Uterus (tissue), 4 donors: ENCODE data around the gene UGT1A6. TPM values are rescaled to one million over a fixed set of nuclear protein-coding genes. Genes with fewer than 3 reads are reported as not detected.

ENCODE experiments used
- DNase-seq, 2 donors: peaks; one replicate each; pipeline ENCODE4 v3.0.0-alpha.2; 2019 to 2020
- H3K27ac ChIP-seq, 2 donors: fragments of 200-600 bp; sonication (generic); 1 replicate in 1 of 2; 2 replicates in 1 of 2; pipeline ENCODE4 v1.5.1; 2016 to 2018
- H3K27me3 ChIP-seq, 2 donors: fragments of 200-600 bp; sonication (generic); one replicate each; pipeline ENCODE4 v1.5.1; 2018 to 2019; ENCODE audit warnings: control low read depth in 1 of 2
- H3K36me3 ChIP-seq, 2 donors: fragments of 200-600 bp; sonication (generic); one replicate each; pipeline ENCODE4 v1.5.1; 2019; ENCODE audit warnings: control low read depth in 1 of 2
- H3K4me1 ChIP-seq, 2 donors: fragments of 200-600 bp; sonication (generic); one replicate each; pipeline ENCODE4 v1.5.1; 2018 to 2019; ENCODE audit warnings: control low read depth in 1 of 2
- H3K4me3 ChIP-seq, 2 donors: fragments of 200-600 bp; sonication (generic); 1 replicate in 1 of 2; 2 replicates in 1 of 2; pipeline ENCODE4 v1.5.1; 2018 to 2019; ENCODE audit warnings: mild to moderate bottlenecking in 1 of 2
- H3K9me3 ChIP-seq, 2 donors: fragments of 200-600 bp; sonication (generic); one replicate each; pipeline ENCODE4 v1.5.1; 2019; ENCODE audit warnings: control low read depth in 1 of 2
- CTCF ChIP-seq, 4 experiments: fragments of 200-600 bp in 2 of 4; fragments of 450-650 bp in 2 of 4; sonication (generic) in 2 of 4; IDR thresholded peaks; one replicate each; pipeline ENCODE4 v1.5.1; 2016 to 2019; ENCODE audit warnings: antibody characterized with exemption in 4 of 4, mild to moderate bottlenecking in 2 of 4, moderate library complexity in 1 of 4
- POLR2A ChIP-seq, 2 donors: fragments of 450-650 bp; IDR thresholded peaks; one replicate each; pipeline ENCODE4 v1.6.1; 2016; ENCODE audit warnings: antibody characterized with exemption in 2 of 2, mild to moderate bottlenecking in 1 of 2, moderate library complexity in 1 of 2
- intact Hi-C: fragments of 100-400 bp; cut with DNase I; formaldehyde crosslinking; loops from one replicate; pipeline ENCODE4 v1.15.1; 2023; ENCODE audit warnings: low total_unique reads
- total RNA-seq, 4 donors: library from RNA; depleted of rRNA in 3 of 4; stranded (reverse); fragments of >200 nt in 3 of 4; gene quantifications; one replicate each; pipeline versions ENCODE4 v1.1.0 to v1.2.4, GENCODE V29; 2014 to 2023
- donor health status: DM: yes; HTN: yes; CAD: no.

UGT1A6 gene
- total RNA-seq, 4 donors from 2014 or later = not detected

- Histone ChIP-seq H3K9me3 (no peaks in the 10 kb centered on the region), H3K27me3 (no peaks in the 10 kb centered on the region), H3K4me1 (no peaks in the 10 kb centered on the region), H3K27ac (no peak overlapping the region), H3K4me3 (no peak overlapping the region), H3K36me3 (no peaks in the 10 kb centered on the region)
- intact Hi-C loops = no loop called here
- TF ChIP-seq CTCF (IDR thresholded peaks at IDR 0.05) = no peak
- TF ChIP-seq POLR2A (IDR thresholded peaks at IDR 0.05) = no peak
- DNase-seq = no peak
Measured at GRCh38 chr2:233817361-233817911, 124.7 kb downstream of the UGT1A6 start.

GRCh38 chr2:233817995-233818638 is 125.4 kb downstream of the UGT1A6 start:
- H3K27me3 ChIP-seq = no peaks in the 10 kb centered on the region
- H3K4me1 ChIP-seq = no peaks in the 10 kb centered on the region
- TF ChIP-seq POLR2A (IDR thresholded peaks at IDR 0.05) (no peak), CTCF (IDR thresholded peaks at IDR 0.05) (no peak)
- H3K9me3 ChIP-seq = no peaks in the 10 kb centered on the region
- DNase-seq = no peak
- no peaks in the 10 kb centered on the region for H3K36me3 ChIP-seq
- intact Hi-C loops = no loop called here
- H3K27ac ChIP-seq = no peak overlapping the region
- no peak overlapping the region for H3K4me3 ChIP-seq

- H3K27me3 ChIP-seq = no peaks in the 10 kb centered on the region
- no peak overlapping the region for H3K27ac ChIP-seq
- H3K4me3 ChIP-seq = no peak overlapping the region
- intact Hi-C loops = no loop called here
- DNase-seq = no peak
- TF ChIP-seq CTCF (IDR thresholded peaks at IDR 0.05) = no peak
- no peak for TF ChIP-seq POLR2A (IDR thresholded peaks at IDR 0.05)
- no peaks in the 10 kb centered on the region for H3K4me1 ChIP-seq
- no peaks in the 10 kb centered on the region for H3K9me3 ChIP-seq
- H3K36me3 ChIP-seq = no peaks in the 10 kb centered on the region
Measured at GRCh38 chr2:233818639-233819621, 126.2 kb downstream of the UGT1A6 start.

- no peaks in the 10 kb centered on the region for H3K4me1 ChIP-seq
- DNase-seq = no peak
- no peak overlapping the region for H3K4me3 ChIP-seq
- H3K27me3 ChIP-seq = no peaks in the 10 kb centered on the region
- intact Hi-C loops = no loop called here
- no peaks in the 10 kb centered on the region for H3K9me3 ChIP-seq
- H3K36me3 ChIP-seq = no peaks in the 10 kb centered on the region
- no peak overlapping the region for H3K27ac ChIP-seq
- TF ChIP-seq POLR2A (IDR thresholded peaks at IDR 0.05) = no peak
- TF ChIP-seq CTCF (IDR thresholded peaks at IDR 0.05) = no peak
Measured at GRCh38 chr2:233819884-233820773, 127.4 kb downstream of the UGT1A6 start.
